MG63 (cell line): ENCODE measurements around the gene NAV2. TPM values are rescaled to one million over a fixed set of nuclear protein-coding genes. Genes with fewer than 3 reads are reported as not detected.

Experiments used
- DNase-seq: peaks from one replicate; pipeline ENCODE4 v3.0.0-alpha.2; 2020
- H3K27me3 ChIP-seq: fragments of 250-450 bp; sonication (Bioruptor Pico); 2 replicates; pipeline ENCODE4 v1.5.1; 2020; ENCODE audit warnings: mild to moderate bottlenecking, moderate library complexity
- H3K36me3 ChIP-seq: fragments of 250-450 bp; sonication (Bioruptor Pico); 2 replicates; pipeline ENCODE4 v1.5.1; 2020; ENCODE audit warnings: mild to moderate bottlenecking, moderate library complexity
- H3K4me3 ChIP-seq: fragments of 250-450 bp; sonication (Bioruptor Pico); 2 replicates; pipeline ENCODE4 v1.5.1; 2020; ENCODE audit warnings: mild to moderate bottlenecking, moderate library complexity
- H3K9me3 ChIP-seq: fragments of 250-450 bp; sonication (Bioruptor Pico); 2 replicates; pipeline ENCODE4 v1.5.1; 2020; ENCODE audit warnings: mild to moderate bottlenecking, moderate library complexity
- total RNA-seq: library from RNA; depleted of rRNA; stranded (reverse); fragments of >200 nt; shearing (Covaris generic); gene quantifications from 2 replicates; pipeline ENCODE4 v1.2.3, GENCODE V29; 2014; ENCODE audit warnings: low replicate concordance

NAV2 gene
- total RNA-seq, 1 experiment from 2014 or later = 3.7 TPM

DNA sequence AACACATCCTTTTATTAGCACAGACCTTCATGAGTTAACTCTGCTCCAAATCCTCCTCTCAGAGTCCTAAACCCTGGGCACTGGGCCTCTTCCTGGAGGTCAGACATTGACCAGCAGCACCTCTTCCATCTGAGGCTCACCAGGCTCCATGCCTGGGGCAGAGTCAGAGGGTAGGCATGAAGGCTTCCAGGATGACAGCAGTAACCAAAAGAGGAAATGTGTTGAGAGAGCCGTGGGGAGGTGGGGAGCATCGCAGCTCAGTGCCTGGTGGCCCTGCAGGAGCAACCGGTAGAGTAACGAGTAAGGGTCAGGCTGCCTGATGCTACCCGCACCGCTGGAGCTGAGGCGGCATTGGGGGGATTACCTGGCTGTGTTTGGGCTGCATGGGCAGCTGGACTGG, 9.4 kb upstream of the NAV2 start:
- no peaks in the 10 kb centered on the region for H3K27me3 ChIP-seq

GRCh38 chr11:19704213-19704612, 8.4 kb upstream of the NAV2 start:
- no peaks in the 10 kb centered on the region for H3K36me3 ChIP-seq
- H3K9me3 ChIP-seq = no peaks in the 10 kb centered on the region
- no peaks in the 10 kb centered on the region for H3K27me3 ChIP-seq

More for the DNA sequence above, 9.4 kb upstream of the NAV2 start:
- H3K36me3 ChIP-seq = no peaks in the 10 kb centered on the region
- H3K4me3 ChIP-seq = no peak overlapping the region
- peak; percentile 77 for DNase-seq
- H3K9me3 ChIP-seq = no peaks in the 10 kb centered on the region

GRCh38 chr11:19705936-19706335, 6.7 kb upstream of the NAV2 start:
- no peaks in the 10 kb centered on the region for H3K36me3 ChIP-seq
- DNase-seq = no peak

More at GRCh38 chr11:19704213-19704612, 8.4 kb upstream of the NAV2 start:
- no peak for DNase-seq
- H3K4me3 ChIP-seq = no peak overlapping the region

GRCh38 chr11:19711911-19712280, 741 bp upstream of the NAV2 start:
- Histone ChIP-seq H3K4me3 (peak overlapping the region; percentile 41), H3K27me3 (no peaks in the 10 kb centered on the region), H3K9me3 (no peaks in the 10 kb centered on the region), H3K36me3 (peaks cover 30% of the 10 kb centered on the region)
- no peak for DNase-seq

More at GRCh38 chr11:19705936-19706335, 6.7 kb upstream of the NAV2 start:
- Histone ChIP-seq H3K27me3 (no peaks in the 10 kb centered on the region), H3K9me3 (no peaks in the 10 kb centered on the region), H3K4me3 (no peak overlapping the region)

DNA sequence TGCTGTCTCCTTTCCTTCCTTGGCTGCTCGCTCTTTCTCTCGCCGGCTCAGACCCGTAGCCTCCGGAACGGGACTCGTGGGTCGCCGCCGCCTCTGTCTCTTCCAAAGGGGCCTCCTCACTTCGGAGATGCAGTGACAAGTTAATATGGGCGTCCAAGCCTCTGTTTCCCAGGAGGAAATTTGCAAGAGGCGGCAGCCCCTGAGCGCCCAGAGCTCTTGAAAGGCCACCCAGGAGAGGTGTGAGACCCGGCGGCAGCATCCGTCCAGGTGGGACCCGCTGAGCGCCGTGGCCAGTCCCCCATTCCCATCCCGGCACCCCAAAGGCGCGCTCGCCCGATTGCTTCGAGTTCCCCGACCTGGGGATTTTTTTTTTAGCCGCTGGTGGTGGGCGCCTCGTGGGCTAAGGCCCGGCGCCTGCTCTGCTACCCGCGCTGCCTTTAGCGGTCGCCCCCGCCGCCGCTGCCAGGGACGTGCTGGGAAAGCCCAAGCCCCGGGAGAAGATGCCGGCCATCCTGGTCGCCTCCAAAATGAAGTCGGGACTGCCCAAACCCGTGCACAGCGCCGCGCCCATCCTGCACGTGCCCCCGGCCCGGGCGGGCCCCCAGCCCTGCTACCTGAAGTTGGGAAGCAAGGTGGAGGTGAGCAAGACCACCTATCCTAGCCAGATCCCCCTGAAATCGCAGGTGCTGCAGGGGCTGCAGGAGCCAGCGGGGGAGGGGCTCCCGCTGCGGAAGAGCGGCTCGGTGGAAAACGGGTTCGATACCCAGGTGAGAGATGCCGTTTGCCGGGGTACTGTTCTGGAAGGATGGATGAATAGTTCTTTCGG, 772 bp downstream of the NAV2 start:
- peaks cover 42% of the 10 kb centered on the region for H3K36me3 ChIP-seq
- peak overlapping the region; percentile 77 for H3K4me3 ChIP-seq
- no peak for DNase-seq
- H3K27me3 ChIP-seq = no peaks in the 10 kb centered on the region
- no peaks in the 10 kb centered on the region for H3K9me3 ChIP-seq

DNA sequence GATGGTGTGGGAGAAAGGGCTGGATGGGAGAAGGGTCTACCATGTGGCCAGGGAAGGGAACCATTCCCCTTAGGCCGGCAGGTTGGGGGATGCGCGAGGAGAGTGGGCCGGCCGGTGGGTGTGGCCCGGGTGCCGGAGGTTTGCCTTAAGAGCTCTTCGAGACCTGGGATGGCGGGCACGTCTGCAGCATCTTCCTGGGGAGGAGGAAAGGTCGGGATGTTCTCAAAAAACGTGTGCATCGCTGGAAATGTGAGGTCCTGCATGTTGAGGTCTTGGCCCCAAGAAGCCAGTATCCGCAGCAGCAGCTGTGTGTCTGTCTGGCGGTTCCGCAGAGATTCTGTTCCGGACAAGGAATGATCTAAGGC, 1.4 kb downstream of the NAV2 start:
- H3K36me3 ChIP-seq = peaks cover 48% of the 10 kb centered on the region
- no peak for DNase-seq
- no peaks in the 10 kb centered on the region for H3K9me3 ChIP-seq
- peak overlapping the region; percentile 77 for H3K4me3 ChIP-seq
- no peaks in the 10 kb centered on the region for H3K27me3 ChIP-seq

- Histone ChIP-seq H3K36me3 (peaks cover 55% of the 10 kb centered on the region), H3K27me3 (no peaks in the 10 kb centered on the region), H3K4me3 (peak overlapping the region; percentile 77), H3K9me3 (no peaks in the 10 kb centered on the region)
- peak; percentile 82 for DNase-seq
These were observed 2.0 kb downstream of the NAV2 start for GRCh38 chr11:19714387-19715363.

GRCh38 chr11:19715373-19715772, 2.7 kb downstream of the NAV2 start:
- H3K36me3 ChIP-seq = peaks cover 62% of the 10 kb centered on the region
- H3K27me3 ChIP-seq = no peaks in the 10 kb centered on the region
- peak overlapping the region; percentile 77 for H3K4me3 ChIP-seq
- H3K9me3 ChIP-seq = no peaks in the 10 kb centered on the region
- peak; percentile 71 for DNase-seq

- peaks cover 88% of the 10 kb centered on the region for H3K36me3 ChIP-seq
- no peaks in the 10 kb centered on the region for H3K9me3 ChIP-seq
- no peak overlapping the region for H3K4me3 ChIP-seq
- H3K27me3 ChIP-seq = no peaks in the 10 kb centered on the region
- no peak for DNase-seq
These were observed 5.4 kb downstream of the NAV2 start for GRCh38 chr11:19718051-19718450.

DNA sequence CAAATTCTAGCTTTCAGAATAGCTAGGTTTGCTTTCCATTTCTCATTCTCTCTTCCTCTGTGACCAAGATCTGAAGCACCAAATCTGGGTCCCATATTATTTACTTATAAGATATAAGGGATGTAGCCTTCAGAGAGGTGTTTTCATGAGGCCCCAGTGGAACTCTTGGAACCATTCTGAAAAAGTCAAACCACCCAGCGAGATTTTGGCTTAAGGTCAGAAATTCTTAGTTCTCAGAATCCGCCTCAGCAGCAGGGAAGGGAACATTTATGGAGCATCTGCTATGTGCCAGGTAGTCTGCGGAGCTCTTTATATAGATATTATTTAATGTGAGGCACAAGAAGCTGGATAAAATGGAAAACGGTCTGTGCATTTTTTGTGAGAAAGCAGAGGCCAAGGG, 6.3 kb downstream of the NAV2 start:
- DNase-seq = no peak
- Histone ChIP-seq H3K9me3 (no peaks in the 10 kb centered on the region), H3K4me3 (no peak overlapping the region), H3K36me3 (peaks cover 92% of the 10 kb centered on the region), H3K27me3 (no peaks in the 10 kb centered on the region)

DNA sequence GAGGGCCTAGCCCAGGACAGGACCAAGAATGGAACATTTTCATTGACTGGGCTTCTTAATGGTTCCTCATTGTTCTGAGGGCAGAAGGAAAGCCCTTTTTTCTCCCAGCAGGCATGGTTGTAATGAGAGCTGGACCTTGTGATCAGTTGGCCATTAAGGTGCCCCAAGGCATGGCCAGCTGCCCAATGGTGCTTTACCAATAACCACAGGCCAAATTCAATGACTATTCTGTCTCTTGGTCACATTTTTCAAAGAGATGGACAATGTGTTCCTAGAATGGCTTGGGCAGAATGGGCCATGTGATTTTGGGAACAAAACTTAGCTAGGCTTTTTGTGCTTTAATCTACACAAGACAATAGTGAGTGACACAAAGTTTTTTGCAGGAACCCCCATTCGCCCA, 7.3 kb downstream of the NAV2 start:
- Histone ChIP-seq H3K36me3 (peaks cover 94% of the 10 kb centered on the region), H3K9me3 (no peaks in the 10 kb centered on the region), H3K4me3 (no peak overlapping the region), H3K27me3 (no peaks in the 10 kb centered on the region)
- DNase-seq = no peak

GRCh38 chr11:19721176-19721575, 8.5 kb downstream of the NAV2 start:
- H3K9me3 ChIP-seq = no peaks in the 10 kb centered on the region
- DNase-seq = no peak
- peaks cover 95% of the 10 kb centered on the region for H3K36me3 ChIP-seq
- no peak overlapping the region for H3K4me3 ChIP-seq
- H3K27me3 ChIP-seq = no peaks in the 10 kb centered on the region

DNA sequence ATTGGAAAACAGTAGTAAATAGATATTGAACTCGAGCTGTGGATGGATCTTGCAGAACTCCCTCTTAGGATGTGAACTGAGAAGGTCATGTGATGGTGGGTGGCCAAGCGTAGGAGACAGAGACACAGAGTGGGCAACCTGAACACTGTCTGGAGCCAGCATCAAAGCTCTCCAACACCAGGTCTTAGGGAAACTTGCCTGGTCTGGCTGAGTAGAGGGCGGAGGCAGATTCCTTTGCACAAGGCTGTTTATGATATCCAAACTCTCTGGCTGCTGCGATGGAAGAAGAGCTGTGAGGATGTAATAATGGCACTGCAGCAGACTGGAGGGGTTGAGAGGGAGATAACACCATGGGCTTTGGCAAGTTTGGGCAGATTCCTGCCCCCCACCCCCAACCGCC, 10.1 kb downstream of the NAV2 start:
- Histone ChIP-seq H3K9me3 (no peaks in the 10 kb centered on the region), H3K27me3 (no peaks in the 10 kb centered on the region), H3K36me3 (peaks cover 95% of the 10 kb centered on the region), H3K4me3 (no peak overlapping the region)
- no peak for DNase-seq

DNA sequence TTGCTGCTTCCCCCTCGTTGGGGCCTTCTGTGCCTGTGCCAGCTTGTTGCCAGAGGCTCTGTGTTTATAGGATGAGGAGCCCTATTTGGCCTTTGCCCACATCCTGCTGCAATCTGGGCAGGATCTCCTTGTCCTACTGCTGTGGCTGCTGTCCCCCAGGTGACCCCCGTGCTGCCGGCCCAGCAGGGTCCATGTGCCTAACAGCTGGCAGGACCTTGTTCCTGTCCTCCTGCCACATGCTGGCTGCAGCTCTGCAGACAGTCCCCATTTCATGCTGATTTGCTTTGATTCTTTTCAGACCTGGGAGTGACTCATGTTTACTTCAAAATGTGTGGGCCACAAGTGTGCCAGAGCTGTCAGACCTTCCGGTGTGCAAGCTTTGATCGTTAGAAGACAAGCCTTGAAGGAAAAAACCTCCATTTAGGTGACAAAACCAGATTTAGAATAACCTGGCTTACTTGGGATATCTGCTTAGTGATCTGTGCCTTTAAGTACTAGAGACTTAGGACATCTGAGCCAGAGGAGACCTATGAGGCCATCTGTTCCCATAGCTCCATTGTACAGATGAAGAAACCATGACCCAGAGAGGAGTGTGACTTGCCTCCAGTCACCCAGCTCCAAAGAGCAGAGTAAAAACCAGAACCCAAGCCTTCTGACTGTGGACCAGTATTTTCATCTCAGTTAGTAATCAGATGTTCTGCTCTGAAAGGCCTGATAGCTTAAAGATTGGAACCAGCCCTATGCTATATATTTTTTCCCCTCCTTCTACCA, 11.1 kb downstream of the NAV2 start:
- Histone ChIP-seq H3K9me3 (no peaks in the 10 kb centered on the region), H3K27me3 (no peaks in the 10 kb centered on the region), H3K4me3 (no peak overlapping the region), H3K36me3 (peaks cover 98% of the 10 kb centered on the region)
- DNase-seq = peak; percentile 80

GRCh38 chr11:19724765-19725164, 12.1 kb downstream of the NAV2 start:
- no peak for DNase-seq
- Histone ChIP-seq H3K36me3 (peaks cover 98% of the 10 kb centered on the region), H3K27me3 (no peaks in the 10 kb centered on the region), H3K9me3 (no peaks in the 10 kb centered on the region), H3K4me3 (no peak overlapping the region)

DNA sequence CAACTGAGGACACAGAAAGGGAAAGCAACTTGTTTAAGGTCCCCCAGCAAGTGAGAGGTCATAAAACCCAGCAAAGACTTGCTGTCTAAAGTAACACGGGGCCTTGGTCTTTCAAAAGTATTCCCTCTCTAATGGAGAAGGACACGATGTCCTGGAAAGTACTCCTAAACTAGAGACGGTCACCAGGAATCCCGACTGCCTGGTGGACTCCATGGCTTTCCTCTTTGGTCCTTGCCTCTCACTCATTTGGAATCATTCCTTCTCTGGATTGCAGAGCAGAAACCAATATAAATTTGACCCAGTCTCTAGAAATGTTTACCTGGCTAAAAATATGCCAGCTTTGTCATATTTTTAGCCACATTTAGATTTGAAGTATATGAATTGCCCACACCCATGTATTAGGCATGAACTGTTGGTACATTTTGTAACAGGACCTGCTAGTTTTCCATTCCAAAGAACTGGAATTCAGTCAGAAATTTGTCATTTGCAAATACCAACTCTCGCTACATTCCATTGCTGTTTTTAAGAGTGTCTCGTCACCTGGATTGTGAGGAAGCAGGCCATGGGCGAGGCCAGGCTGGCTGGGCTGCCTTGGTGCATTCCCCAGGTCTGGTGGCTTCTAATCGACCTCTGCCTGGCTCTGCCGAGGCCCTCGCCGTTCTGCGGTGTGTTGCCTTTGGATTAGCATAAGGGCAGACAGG, 12.9 kb downstream of the NAV2 start:
- peaks cover 96% of the 10 kb centered on the region for H3K36me3 ChIP-seq
- no peak for DNase-seq
- H3K4me3 ChIP-seq = no peak overlapping the region
- no peaks in the 10 kb centered on the region for H3K27me3 ChIP-seq
- no peaks in the 10 kb centered on the region for H3K9me3 ChIP-seq
